ENCODE results near the gene CSMD2.

- TF ChIP-seq SIN3A (IDR thresholded peaks at IDR 0.05; ENCODE audit: borderline replicate concordance, insufficient read depth, low read length) (no peak), FOXP2 (optimal IDR thresholded peaks at IDR 0.05; ENCODE audit: borderline replicate concordance, extremely low read depth, extremely low read length, insufficient read depth) (no peak), POLR2AphosphoS5 (IDR thresholded peaks at IDR 0.05; ENCODE audit: low read depth, low read length) (no peak)
Observed at GRCh38 chr1:34070201-34070836, 94.7 kb downstream of the CSMD2 start.

Data from PFSK-1 (cell line).